BLaER1 treated with 17β-estradiol and CSF1 and Interleukin-3, amounts not matched to agents 10 nM and 100 nM (cell line): Measurements from ENCODE around the gene RNF150.
"Not testable (repeated sequence)": the region's sequence is repeated elsewhere in the genome, so short reads cannot be mapped to it uniquely, and the experiment has no call there.

ENCODE experiments used
- H3K27ac ChIP-seq, 11 experiments: shearing (Covaris generic); formaldehyde crosslinking; 2 replicates each; pipeline ENCODE4 v1.8.1; 2022
- H3K27me3 ChIP-seq, 11 experiments: shearing (Covaris generic); formaldehyde crosslinking; 2 replicates each; pipeline ENCODE4 v1.8.1; 2022
- H3K36me3 ChIP-seq, 11 experiments: shearing (Covaris generic); formaldehyde crosslinking; 2 replicates each; pipeline ENCODE4 v1.8.1; 2022
- H3K4me1 ChIP-seq, 10 experiments: shearing (Covaris generic); formaldehyde crosslinking; 2 replicates each; pipeline ENCODE4 v1.8.1; 2022
- H3K4me2 ChIP-seq, 11 experiments: shearing (Covaris generic); formaldehyde crosslinking; 2 replicates each; pipeline ENCODE4 v1.8.1; 2022
- H3K4me3 ChIP-seq, 10 experiments: shearing (Covaris generic); formaldehyde crosslinking; 2 replicates each; pipeline ENCODE4 v1.8.1; 2022
- H3K9ac ChIP-seq, 11 experiments: shearing (Covaris generic); formaldehyde crosslinking; 2 replicates each; pipeline ENCODE4 v1.8.1; 2022
- H3K9me3 ChIP-seq, 11 experiments: shearing (Covaris generic); formaldehyde crosslinking; replicated peaks in 1 of 11; 2 replicates each; pipeline ENCODE4 v1.8.1; 2022
- H4K20me1 ChIP-seq, 11 experiments: shearing (Covaris generic); formaldehyde crosslinking; 2 replicates each; pipeline ENCODE4 v1.8.1; 2022
- Cebpa-rat ChIP-seq, 11 experiments: shearing (Covaris generic); IDR thresholded peaks; 2 replicates each; pipeline ENCODE4 v1.8.1; 2022

Gene RNF150

GRCh38 chr4:140834839-140835495 lies 298.3 kb downstream of the RNF150 start:
- no peaks in the 10 kb centered on the region for H3K27me3 ChIP-seq
- peaks cover 0 to 16% (median 0%) of the 10 kb centered on the region in 10 experiments; a peak in 6 of 20 replicates for H3K4me1 ChIP-seq
- no peaks in the 10 kb centered on the region for H3K36me3 ChIP-seq
- H4K20me1 ChIP-seq, result no peaks in the 10 kb centered on the region
- no peak for TF ChIP-seq Cebpa-rat (IDR thresholded peaks at IDR 0.05)
- no peak overlapping the region for H3K9ac ChIP-seq
- H3K4me2 ChIP-seq, result no peak overlapping the region
- no peak overlapping the region for H3K27ac ChIP-seq
- no peaks in the 10 kb centered on the region for H3K9me3 ChIP-seq
- H3K4me3 ChIP-seq, result no peak overlapping the region

- H3K36me3 ChIP-seq, result no peaks in the 10 kb centered on the region
- no peaks in the 10 kb centered on the region for H4K20me1 ChIP-seq
- H3K27ac ChIP-seq, result no peak overlapping the region
- H3K9ac ChIP-seq, result no peak overlapping the region
- no peak for TF ChIP-seq Cebpa-rat (IDR thresholded peaks at IDR 0.05)
- H3K4me1 ChIP-seq, result peaks cover 0 to 15% (median 0%) of the 10 kb centered on the region in 10 experiments; a peak in 6 of 20 replicates
- H3K4me3 ChIP-seq, result no peak overlapping the region
- no peaks in the 10 kb centered on the region for H3K27me3 ChIP-seq
- H3K9me3 ChIP-seq, result no peaks in the 10 kb centered on the region
- H3K4me2 ChIP-seq, result no peak overlapping the region
Observed at GRCh38 chr4:140833280-140833679, 300.0 kb downstream of the RNF150 start.

- Histone ChIP-seq H3K4me3 (no peak overlapping the region), H3K36me3 (no peaks in the 10 kb centered on the region), H3K9me3 (no peaks in the 10 kb centered on the region), H3K27me3 (no peaks in the 10 kb centered on the region), H3K4me1 (peaks cover 0 to 7% (median 0%) of the 10 kb centered on the region in 10 experiments; a peak in 1 of 20 replicates), H3K27ac (no peak overlapping the region), H3K4me2 (no peak overlapping the region), H4K20me1 (no peaks in the 10 kb centered on the region), H3K9ac (no peak overlapping the region)
- TF ChIP-seq Cebpa-rat (IDR thresholded peaks at IDR 0.05), result no peak
Observed at GRCh38 chr4:140829825-140830224, 303.4 kb downstream of the RNF150 start.

- no peaks in the 10 kb centered on the region for H3K27me3 ChIP-seq
- peaks cover 0 to 7% (median 0%) of the 10 kb centered on the region in 10 experiments; a peak in 1 of 20 replicates for H3K4me1 ChIP-seq
- H3K9ac ChIP-seq, result no peak overlapping the region
- H3K4me2 ChIP-seq, result no peak overlapping the region
- H3K36me3 ChIP-seq, result no peaks in the 10 kb centered on the region
- no peak overlapping the region for H3K27ac ChIP-seq
- H3K9me3 ChIP-seq, result no peaks in the 10 kb centered on the region
- no peaks in the 10 kb centered on the region for H4K20me1 ChIP-seq
- TF ChIP-seq Cebpa-rat (IDR thresholded peaks at IDR 0.05), result no peak
- H3K4me3 ChIP-seq, result no peak overlapping the region
Observed at GRCh38 chr4:140826701-140827027, 306.6 kb downstream of the RNF150 start.

DNA sequence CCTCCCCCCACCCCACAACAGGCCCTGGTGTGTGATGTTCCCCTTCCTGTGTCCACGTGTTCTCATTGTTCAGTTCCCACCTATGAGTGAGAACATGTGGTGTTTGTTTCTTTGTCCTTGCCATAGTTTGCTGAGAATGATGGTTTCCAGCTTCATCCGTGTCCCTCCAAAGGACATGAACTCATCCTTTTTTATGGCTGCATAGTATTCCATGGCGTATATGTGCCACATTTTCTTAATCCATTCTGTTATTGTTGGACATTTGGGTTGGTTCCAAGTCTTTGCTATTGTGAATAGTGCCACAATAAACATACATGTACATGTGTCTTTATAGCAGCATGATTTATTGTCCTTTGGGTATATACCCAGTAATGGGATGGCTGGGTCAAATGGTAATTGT lies 312.7 kb downstream of the RNF150 start:
- H4K20me1 ChIP-seq, H3K4me1 ChIP-seq, H3K27ac ChIP-seq, H3K4me2 ChIP-seq, H3K9me3 ChIP-seq, H3K27me3 ChIP-seq, H3K36me3 ChIP-seq, H3K4me3 ChIP-seq, H3K9ac ChIP-seq: not testable (repeated sequence)

- Histone ChIP-seq H4K20me1 (no peaks in the 10 kb centered on the region), H3K9me3 (peaks cover 0 to 4% (median 0%) of the 10 kb centered on the region in 11 experiments; a peak in 1 of 22 replicates), H3K36me3 (no peaks in the 10 kb centered on the region), H3K27me3 (no peaks in the 10 kb centered on the region), H3K4me3 (no peak overlapping the region), H3K9ac (no peak overlapping the region), H3K4me1 (no peaks in the 10 kb centered on the region), H3K4me2 (no peak overlapping the region), H3K27ac (no peak overlapping the region)
- TF ChIP-seq Cebpa-rat (IDR thresholded peaks at IDR 0.05), result no peak
Observed at GRCh38 chr4:140819610-140820009, 313.7 kb downstream of the RNF150 start.

GRCh38 chr4:140818433-140818832 lies 314.8 kb downstream of the RNF150 start:
- H3K27me3 ChIP-seq, result no peaks in the 10 kb centered on the region

GRCh38 chr4:140816806-140817510 lies 316.3 kb downstream of the RNF150 start:
- Histone ChIP-seq H3K4me2 (no peak overlapping the region), H3K9ac (no peak overlapping the region), H3K27ac (no peak overlapping the region), H3K27me3 (no peaks in the 10 kb centered on the region), H3K36me3 (no peaks in the 10 kb centered on the region), H3K9me3 (peaks cover 0 to 4% (median 0%) of the 10 kb centered on the region in 11 experiments; a peak in 1 of 22 replicates), H4K20me1 (no peaks in the 10 kb centered on the region), H3K4me1 (peaks cover 0 to 3% (median under 1%) of the 10 kb centered on the region in 10 experiments; a peak in 6 of 20 replicates), H3K4me3 (no peak overlapping the region)
- no peak for TF ChIP-seq Cebpa-rat (IDR thresholded peaks at IDR 0.05)

More at GRCh38 chr4:140818433-140818832, 314.8 kb downstream of the RNF150 start:
- Histone ChIP-seq H3K4me3 (no peak overlapping the region), H3K36me3 (no peaks in the 10 kb centered on the region), H3K4me1 (no peaks in the 10 kb centered on the region), H3K27ac (no peak overlapping the region), H3K9ac (no peak overlapping the region), H3K9me3 (peaks cover 0 to 4% (median 0%) of the 10 kb centered on the region in 11 experiments; a peak in 1 of 22 replicates), H3K4me2 (no peak overlapping the region), H4K20me1 (no peaks in the 10 kb centered on the region)
- no peak for TF ChIP-seq Cebpa-rat (IDR thresholded peaks at IDR 0.05)

GRCh38 chr4:140813804-140814203 lies 319.5 kb downstream of the RNF150 start:
- no peak overlapping the region for H3K27ac ChIP-seq
- no peak overlapping the region for H3K4me2 ChIP-seq
- H3K4me1 ChIP-seq, result peaks cover 22 to 32% (median 27%) of the 10 kb centered on the region in 10 experiments
- H4K20me1 ChIP-seq, result no peaks in the 10 kb centered on the region
- H3K9ac ChIP-seq, result no peak overlapping the region
- no peaks in the 10 kb centered on the region for H3K27me3 ChIP-seq
- peaks cover 0 to 4% (median 0%) of the 10 kb centered on the region in 11 experiments; a peak in 1 of 22 replicates for H3K9me3 ChIP-seq
- H3K4me3 ChIP-seq, result no peak overlapping the region
- TF ChIP-seq Cebpa-rat (IDR thresholded peaks at IDR 0.05), result no peak
- H3K36me3 ChIP-seq, result no peaks in the 10 kb centered on the region

DNA sequence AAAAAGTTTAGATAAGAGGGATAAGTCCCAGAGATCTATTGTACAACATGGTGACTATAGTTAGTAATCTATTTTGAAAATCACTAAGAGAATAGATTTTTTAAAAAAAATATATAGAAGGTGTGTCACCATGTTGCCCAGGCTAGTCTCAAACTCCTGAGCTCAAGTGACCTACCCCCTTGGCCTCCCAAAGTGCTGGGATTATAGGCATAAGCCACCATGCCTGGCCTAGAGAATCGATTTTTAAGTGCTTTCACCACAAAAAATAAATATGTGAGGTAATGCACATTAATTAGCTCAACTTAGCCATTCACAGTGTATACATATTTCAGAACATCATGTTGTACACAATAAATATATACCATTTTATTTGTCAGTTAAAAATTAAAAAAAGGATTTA lies 320.4 kb downstream of the RNF150 start:
- Histone ChIP-seq H3K36me3 (no peaks in the 10 kb centered on the region), H3K4me1 (peaks cover 31 to 41% (median 36%) of the 10 kb centered on the region in 10 experiments), H3K27ac (no peak overlapping the region), H3K9me3 (peaks cover 0 to 4% (median 0%) of the 10 kb centered on the region in 11 experiments; a peak in 1 of 22 replicates), H3K4me3 (no peak overlapping the region), H4K20me1 (no peaks in the 10 kb centered on the region), H3K4me2 (no peak overlapping the region), H3K9ac (no peak overlapping the region), H3K27me3 (no peaks in the 10 kb centered on the region)
- no peak for TF ChIP-seq Cebpa-rat (IDR thresholded peaks at IDR 0.05)
